Activated gamma-delta T cell treated with Interleukin-2 at 50 U/mL for 16 hours (primary cell): ENCODE data around the gene COL28A1.
"Not testable (repeated sequence)": the region's sequence is repeated elsewhere in the genome, so short reads cannot be mapped to it uniquely, and the experiment has no call there.

Experiments used
- DNase-seq: peaks from one replicate; pipeline ENCODE4 v3.0.0-alpha.2; 2020

Gene COL28A1

DNA sequence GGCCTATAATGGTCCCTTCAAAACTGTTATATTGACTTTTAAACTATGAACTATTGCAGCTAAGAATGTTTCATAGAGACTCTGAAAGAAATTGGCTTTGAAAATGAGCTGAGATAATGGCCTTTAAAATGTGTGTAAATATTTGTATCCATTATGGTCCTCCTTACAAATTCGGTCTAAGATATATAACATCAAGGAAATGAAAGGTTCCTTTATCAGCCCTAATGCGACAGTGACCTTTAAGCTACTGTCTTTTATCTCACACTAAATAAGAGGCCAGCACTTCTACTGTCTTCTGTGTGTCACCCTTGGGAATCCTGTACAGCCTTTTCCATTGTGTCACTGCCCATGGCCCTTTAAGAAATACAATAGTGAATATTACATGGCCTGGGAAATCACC lies 19.5 kb downstream of the COL28A1 start:
- DNase-seq: no peak

DNA sequence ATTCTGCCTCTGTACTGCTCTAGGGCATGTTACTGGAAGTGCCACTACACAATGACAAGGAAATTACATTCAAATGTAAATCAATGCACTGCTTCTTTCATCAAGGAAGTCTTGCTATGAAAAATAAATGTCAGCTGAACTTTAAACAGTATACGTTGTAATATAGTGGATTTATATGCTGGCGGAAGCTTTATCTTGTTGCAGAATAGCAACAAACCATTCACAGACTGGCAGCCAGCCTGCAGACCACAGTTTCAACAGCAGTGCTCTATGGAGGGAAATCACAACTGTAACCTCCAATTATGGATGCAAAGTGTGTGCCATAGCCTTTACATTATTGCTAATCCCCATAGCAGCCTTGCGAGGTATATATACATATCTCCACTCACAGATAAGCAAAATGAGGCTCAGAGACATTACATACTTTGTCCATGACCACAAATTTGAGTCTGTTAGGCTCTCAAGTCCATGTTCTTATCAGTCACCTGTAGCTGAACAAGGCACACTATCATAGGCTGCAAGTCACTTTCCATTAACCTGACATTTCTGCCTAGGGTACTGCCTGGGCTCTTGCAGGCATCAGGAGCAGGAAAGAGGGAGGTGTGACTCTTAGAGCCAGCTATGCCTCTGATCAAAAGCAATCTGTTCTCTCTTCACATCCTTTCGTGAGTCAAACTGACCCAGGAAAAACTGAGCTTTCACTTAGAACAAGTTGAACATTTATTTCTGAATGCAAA lies 22.6 kb downstream of the COL28A1 start:
- DNase-seq: no peak

DNA sequence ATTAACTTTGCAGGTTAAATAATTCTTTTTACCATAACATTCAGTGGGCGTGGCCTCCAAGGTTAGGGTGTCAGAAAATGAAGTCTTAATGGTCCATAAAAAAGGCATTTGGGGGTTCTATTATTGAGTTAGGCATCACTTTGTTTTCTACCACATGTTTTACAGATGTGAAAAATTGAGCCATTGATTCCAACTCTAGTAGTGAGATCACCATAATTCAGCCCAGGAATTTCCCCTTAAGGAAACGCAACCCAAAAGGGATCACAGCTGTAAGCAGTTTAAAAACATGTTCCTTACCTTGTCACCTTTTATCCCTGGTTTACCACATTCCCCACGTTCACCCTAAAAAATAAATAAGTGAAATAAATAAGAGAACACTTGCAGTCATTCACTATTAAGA lies 24.9 kb downstream of the COL28A1 start:
- no peak for DNase-seq

DNA sequence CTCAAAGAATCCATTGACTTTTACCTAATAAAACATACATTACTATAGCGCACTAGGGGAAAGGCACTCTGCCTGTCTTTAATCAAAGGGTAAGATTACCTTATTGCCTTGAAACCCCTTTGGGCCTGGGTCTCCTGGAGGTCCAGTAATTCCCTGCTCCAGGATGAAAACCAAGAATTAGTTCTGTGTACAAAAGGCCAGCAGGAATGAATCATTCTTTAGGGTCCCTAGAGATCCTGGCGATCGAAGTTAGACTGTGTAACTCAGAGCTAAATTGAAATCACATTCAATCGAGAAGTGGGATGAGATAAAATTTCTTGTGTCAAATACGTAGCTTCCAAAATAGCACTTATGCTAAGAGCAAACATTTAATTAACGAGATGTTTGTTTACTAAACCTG lies 29.8 kb downstream of the COL28A1 start:
- no peak for DNase-seq

DNA sequence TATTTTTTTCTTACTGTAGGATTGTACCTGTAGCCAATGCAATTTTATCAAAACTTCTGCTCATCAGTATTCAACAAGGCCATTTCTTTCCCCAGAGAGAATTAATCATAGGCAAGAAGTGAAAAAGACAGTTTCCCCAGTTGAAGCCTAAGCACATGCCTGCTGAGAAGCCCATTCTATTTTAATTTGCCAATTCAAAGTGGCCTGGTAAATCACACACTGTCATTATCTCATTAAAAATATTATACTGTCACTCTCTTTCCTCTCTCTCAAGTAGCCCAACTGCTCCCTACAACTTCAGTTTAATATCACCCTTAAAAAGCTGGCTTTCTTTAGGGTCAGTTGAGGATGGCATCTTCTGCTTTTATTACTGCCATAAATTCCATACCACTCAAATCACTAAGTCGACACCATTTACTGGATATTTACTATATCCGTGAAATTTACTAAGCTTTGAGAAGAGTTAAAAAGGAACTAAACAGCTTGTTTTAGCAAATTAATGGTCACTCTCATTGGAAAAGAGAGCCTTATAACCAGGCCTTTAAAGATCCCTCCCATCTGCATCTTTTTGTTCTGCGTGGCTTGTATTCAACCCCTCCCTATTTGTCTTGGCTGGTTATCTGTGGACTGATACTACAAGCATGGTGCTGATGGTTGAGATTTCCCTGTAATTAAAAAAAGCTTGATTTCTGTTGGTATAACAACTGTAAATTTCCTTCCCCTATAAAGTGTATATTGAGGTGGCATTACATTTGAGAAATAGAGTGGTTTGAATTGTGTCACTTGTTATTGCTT lies 30.6 kb downstream of the COL28A1 start:
- DNase-seq: no peak

DNA sequence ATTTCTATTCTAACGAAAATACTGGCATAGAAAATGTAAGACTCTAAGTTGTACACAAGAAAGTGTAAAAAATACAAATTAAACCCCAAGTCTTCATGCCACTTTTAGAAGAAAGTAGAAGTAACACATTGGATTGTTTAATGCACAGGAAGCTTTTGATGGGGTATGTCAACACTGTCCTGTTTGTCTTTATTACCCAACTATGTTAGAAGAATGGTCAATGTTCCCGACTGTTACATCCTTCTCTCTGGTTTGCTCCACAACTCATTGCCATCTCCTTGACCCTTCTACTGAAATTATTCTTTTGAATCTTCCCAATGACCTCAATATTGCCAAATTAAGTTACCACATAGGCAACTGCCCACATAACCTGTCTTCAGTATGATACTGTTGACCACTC lies 35.8 kb downstream of the COL28A1 start:
- no peak for DNase-seq

DNA sequence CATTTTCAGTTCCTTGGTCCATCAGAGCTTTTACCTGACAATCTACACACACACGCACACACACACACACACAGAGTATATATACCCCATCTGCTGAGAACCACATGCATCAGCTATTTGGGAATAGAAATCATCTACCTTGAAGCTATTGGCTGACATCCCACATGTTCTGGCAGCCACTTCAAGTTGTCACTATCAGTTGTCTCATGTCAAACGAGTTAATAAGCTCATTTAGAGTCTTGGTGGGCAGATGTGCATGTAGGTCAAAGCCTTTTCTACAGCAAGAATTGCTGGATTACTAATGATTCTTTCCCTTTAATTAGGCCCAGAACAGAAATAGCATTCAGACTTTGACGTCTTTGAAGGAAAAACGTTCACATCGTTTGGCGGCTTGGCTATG lies 36.8 kb downstream of the COL28A1 start:
- DNase-seq: no peak

DNA sequence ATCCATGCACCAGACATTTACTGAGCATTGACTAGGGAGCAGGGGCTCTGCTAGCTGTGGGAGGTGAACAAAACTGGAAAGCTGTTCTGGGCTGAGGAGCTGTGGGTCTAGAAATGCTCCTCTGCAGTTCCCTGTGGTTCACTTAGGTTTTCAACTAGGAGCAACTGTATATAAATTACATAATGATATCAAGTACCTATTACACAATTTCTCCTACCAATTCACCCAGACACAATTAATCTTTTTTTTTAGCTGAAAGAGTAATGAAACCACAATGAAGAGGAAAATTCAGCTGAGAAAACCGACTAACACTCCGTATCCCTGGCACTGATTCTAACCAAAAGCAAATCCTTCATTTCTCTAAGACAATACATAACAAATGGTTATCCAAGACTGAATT lies 39.4 kb downstream of the COL28A1 start:
- DNase-seq: no peak

DNA sequence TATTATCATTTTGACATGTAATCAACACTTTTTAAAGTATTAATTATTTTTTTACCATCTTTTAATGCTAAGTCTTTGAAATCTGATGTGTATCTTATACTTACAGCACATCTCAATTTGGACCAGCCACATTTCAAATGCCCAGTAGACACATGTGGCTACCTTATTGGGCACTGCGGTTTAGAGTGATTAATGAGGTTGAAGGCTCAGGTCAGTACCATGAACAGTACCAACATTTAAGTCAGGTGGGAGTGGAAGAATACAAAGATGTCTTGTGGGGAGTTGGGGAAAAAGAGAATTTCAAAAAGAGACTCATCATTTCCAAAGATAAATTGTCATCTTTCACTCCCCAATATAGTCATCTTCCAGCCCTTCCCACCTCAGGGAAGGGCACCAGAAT lies 40.5 kb downstream of the COL28A1 start:
- DNase-seq: no peak

DNA sequence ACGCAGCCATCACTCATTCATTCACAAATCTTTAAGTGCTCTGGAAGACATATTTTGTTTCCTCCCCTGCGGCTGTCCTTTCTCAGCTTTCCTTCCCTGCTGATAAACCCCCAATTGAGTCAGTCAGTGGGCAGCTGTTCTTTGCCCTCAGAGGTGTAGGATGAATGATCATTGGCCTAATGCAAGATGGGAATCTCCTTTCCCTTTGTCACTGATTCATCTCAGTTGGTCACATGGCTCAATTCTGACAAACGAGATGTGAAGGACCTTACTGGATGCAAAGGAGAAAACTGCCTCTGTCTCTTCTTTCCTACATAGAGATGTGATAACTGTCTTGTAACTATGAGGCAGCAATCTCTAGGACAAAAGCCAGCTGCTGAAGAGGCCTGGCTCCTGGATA lies 44.6 kb downstream of the COL28A1 start:
- DNase-seq: no peak

DNA sequence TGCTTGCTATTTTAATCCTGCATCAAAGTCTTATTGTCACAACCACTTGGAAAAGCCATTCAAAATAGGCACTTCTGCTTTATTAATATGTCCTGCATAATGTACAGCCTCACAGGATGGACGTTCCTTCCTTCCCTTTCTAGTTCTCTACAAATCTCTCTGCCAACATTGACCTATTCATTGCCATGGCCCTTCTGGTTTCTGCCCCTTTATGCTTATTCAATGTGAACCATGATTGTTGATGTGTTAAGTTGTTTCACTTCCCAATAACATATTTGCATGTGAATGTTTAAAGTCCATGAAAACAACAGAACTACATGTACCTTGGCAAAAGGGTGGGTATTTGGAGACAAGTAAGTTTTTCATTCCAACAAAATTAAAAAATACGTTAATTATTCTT lies 45.7 kb downstream of the COL28A1 start:
- DNase-seq: no peak

DNA sequence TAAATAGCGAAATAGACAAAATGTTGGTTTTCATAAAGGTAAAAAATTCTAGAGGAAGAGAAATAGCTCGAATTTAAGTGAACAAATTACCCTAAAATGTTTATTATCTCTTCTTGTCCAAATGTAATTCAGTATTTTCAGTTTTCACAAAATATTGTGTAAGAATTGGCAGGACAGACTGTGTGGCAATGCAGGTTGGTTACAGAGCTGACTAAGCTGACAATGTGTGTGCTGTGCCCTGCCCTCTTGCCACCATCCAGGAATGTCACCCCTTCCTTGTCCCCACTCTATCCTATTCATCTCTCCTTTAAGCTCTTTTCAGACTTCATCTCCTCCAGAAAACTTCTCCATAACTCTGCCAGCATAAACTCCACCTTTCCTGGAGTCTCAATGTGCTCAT lies 46.1 kb downstream of the COL28A1 start:
- no peak for DNase-seq

DNA sequence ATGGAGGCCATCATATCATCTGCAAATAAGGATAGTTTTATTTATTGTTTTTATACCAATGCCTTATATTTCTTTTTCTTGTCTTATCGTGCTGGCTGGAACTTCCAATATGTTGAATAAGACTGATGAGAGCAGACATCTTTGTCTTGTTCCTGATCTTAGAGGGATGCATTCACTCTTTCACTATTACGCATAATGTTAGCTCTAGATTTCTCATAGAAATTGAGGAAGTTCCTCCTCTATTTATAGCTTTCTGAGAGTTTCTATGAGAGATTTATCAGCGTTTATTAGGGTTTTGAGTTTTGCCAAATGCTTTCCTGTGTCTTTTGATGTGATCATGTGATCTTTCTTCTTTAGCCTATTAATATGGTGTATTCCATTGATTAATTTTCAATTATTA lies 49.3 kb downstream of the COL28A1 start:
- no peak for DNase-seq

DNA sequence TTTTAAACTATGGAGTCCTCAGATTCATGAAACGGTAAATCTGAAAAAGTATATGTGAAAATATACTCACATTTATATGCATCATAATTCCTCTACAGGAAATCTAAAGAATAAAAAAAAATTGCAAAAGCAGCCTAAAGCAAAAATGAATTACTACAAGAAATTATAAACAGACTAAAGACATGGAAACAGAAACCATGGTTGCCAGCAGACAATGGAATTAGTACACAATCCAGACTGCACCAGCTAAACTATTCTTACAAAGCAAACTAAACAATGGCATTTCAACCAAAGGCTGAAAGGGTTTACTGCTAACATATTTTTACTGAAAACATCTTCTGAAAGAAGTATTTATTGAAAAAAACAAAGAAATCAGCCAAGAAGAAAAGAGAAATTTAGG lies 51.6 kb downstream of the COL28A1 start:
- no peak for DNase-seq

DNA sequence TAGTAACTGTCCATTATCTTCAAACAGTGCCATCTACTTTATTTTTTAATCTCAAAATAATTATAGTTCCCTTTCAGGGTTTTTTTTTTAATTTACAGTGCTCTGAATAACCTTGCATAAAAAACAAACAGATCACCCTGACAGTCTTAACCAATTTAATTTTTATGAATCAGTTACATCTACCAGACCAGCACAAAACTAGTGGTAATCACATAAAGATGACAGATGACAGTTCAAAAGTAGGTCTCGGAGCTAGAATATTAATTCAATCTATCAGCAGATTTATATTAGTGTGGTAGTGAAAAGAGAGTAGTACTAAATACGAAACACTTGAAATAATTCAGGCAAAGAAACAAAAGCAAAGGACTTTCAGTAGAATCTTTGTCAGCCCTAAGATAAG lies 53.9 kb downstream of the COL28A1 start:
- DNase-seq: no peak

DNA sequence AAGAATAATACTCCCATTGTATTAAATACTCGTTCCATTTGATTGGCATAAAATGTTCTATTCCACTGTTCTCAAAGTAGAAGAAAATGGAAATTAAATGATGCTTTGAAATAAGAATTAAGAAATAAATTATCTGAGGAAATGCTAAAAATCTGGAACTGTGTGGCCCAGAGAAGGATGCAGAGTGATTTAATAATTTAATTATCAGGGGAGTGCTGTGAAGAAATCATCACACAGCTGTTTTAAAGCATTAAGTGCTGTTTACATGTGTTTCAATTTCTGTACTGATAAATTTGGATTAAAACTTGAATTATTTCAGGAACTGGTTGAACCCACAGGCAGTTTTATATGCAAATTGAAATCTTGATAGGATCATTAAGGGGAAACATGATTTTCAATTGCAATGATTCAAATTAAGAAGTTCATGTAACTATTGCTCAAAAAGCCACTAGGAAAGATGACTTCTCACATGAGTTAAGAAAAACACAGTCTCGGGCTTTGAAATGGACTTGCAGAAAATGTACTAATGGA lies 56.3 kb downstream of the COL28A1 start:
- no peak for DNase-seq

DNA sequence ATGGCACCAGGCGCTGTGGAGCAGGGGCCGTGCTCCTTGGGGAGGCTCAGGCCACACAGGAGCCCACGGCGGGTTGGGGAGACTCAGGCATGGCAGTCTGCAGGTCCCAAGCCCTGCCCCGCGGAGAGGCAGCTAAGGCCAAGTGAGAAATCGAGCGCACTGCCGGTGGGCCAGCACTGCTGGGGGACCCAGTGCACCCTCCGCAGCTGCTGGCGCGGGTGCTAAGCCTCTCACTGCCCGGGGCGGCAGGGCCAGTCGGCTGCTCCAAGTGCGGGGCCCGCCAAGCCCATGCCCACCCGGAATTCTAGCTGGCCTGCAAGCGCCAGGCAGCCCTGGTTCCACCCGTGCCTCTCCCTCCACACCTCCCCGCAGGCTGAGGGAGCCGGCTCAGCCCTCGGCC lies 57.1 kb downstream of the COL28A1 start:
- no peak for DNase-seq

DNA sequence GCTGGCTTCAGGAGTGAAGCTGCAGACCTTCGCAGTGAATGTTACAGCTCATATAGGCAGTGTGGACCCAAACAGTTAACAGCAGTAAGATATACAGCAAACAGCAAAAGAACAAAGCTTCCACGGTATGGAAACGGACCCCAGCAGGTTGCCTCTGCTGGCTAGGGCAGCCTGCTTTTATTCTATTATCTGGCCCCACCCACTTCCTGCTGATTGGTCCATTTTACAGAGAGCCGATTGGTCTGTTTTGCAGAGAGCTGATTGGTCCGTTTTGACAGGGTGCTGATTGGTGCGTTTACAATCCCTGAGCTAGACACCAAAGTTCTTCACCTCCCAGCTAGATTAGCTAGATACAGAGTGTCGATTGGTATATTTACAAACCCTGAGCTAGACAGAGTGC lies 58.0 kb downstream of the COL28A1 start:
- DNase-seq: not testable (repeated sequence)

DNA sequence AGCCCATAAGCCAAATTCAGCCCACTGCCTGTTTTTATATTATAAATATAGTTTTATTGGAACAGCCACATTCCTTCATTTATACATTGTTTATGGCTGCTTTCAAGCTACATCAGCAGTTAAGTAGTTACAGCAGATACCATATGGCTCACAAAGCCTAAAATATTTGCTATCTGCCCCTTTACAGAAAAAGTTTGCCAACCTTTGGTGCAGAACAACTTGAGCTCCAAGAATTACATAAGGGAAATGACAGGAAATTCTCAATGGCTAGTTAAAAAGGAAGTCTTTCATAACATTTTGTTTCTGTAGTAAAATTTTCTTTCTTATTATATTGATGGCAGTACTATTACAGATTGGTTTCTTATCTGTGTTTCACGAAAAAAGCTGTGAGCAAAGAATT lies 59.3 kb downstream of the COL28A1 start:
- no peak for DNase-seq

DNA sequence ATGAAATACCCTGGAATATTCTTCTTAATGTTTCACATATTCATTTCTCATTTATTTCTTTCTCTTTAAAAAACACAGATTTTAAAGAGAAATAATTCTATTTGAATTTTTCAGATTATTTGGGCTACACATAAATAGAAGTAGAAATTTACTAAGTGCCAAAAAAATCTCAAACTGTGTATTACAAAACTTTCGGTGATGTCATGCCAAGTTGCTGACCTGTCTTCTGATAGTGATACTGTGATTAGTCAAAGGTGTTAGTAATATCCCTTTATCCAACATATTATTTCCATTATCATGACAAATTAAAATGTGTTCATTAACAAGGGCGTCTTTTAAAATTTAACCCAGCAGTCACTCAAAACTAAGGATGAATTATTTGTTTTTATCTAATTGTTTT lies 60.1 kb downstream of the COL28A1 start:
- DNase-seq: no peak

DNA sequence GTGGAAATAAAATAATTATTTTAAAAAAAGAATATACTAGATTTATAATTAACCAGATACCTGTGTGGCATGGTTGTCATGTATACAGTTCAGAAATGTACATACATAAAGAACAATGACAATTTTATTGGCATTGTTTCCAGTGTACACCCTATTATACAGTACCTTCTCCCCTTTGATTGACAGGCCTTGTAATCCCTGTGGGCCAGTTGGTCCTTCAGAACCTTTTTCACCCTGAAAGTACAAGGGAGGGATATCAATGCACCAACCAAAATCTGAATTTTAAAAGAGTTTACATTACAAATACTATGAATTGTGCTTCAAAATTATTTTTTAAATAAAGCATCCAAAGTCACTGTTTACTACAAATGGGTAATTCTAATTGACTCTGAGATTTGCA lies 61.2 kb downstream of the COL28A1 start:
- DNase-seq: no peak

DNA sequence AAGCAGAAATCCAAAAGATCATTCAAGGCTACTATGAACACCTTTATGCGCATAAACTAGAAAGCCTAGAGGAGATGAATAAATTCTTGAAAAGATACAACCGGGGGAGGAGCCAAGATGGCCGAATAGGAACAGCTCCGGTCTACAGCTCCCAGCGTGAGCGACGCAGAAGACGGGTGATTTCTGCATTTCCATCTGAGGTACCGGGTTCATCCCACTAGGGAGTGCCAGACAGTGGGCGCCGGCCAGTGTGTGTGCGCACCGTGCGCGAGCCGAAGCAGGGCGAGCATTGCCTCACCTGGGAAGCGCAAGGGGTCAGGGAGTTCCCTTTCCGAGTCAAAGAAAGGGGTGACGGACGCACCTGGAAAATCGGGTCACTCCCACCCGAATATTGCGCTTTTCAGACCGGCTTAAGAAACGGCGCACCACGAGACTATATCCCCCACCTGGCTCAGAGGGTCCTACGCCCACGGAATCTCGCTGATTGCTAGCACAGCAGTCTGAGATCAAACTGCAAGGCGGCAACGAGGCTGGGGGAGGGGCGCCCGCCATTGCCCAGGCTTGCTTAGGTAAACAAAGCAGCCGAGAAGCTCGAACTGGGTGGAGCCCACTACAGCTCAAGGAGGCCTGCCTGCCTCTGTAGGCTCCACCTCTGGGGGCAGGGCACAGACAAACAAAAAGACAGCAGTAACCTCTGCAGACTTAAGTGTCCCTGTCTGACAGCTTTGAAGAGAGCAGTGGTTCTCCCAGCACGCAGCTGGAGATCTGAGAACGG lies 70.5 kb downstream of the COL28A1 start:
- not testable (repeated sequence) for DNase-seq

DNA sequence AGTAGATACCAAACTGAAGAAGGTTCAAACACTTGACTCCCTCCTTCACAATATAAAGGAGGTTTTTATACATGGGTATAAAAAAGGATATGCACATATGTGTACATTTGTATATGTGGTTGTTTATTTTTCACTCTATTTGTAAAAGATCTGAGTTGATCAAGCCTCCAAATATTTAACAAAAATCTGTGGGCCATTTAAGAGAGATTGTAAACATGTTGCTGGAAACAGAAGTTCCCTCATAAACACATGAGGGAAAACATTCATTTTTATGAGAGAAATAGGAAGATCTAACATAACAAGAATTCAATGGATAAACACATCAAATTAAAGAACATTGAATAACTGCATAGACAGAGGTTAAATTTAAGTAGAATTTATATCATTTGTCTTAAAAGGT lies 81.7 kb downstream of the COL28A1 start:
- no peak for DNase-seq

DNA sequence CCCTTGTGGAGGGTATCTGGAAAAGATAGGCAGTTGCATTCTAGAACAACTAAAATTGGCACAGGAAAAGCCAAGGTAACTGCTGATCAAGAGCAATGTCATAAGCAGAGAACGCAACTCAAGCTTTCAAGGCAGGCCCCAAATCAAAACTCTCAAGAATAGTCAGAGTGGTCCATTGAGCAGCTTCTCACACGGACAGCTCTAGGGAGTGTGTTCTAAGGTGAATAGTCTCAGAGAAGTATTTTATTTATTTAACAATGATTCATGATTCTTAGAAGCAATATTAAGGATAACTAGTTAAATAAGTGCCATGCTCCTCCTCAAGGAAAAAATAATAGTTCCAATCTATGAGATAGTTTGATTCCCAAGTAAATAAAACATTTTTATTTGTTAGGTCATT lies 83.0 kb downstream of the COL28A1 start:
- DNase-seq: no peak
